ENCODE measurements around the gene TBC1D32. TPM values are rescaled to one million over a fixed set of nuclear protein-coding genes. Genes with fewer than 3 reads are reported as not detected.
"Not testable (repeated sequence)": the region's sequence is repeated elsewhere in the genome, so short reads cannot be mapped to it uniquely, and the experiment has no call there.

The TBC1D32 gene
- total and polyA plus RNA-seq, 2 donors: 1.4 to 62.8 TPM

DNA sequence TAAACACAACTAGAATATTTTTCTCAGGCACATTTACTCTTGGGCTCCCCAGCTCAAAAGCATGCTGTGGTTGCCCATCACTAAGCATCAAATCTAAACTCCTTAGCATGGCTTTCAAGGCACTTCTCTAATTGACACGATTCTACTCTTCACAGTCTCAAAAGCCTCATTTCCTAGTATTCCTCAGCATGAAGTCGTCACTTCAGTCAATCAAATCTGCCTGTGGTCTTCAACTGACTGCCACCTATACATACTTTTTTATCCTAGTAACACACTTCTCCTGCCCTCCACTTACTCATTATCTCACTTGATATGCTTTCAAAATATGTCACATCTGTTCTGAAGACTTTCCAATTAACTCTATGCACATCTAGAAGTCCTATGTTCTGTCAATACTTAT is 110.3 kb downstream of the TBC1D32 start:
- H3K4me1 ChIP-seq (ENCODE audit: insufficient read depth): no peaks in the 10 kb centered on the region
- no peak overlapping the region for H3K4me3 ChIP-seq (ENCODE audit: low read depth, low read length)
- no peak overlapping the region for H3K27ac ChIP-seq (ENCODE audit: low read depth)
- no peaks in the 10 kb centered on the region for H3K36me3 ChIP-seq (ENCODE audit: insufficient read depth)
- WGBS: 86% methylated on average over 2 of the region's 2 CpGs
- no peak for DNase-seq (ENCODE audit: extremely low spot score)

DNA sequence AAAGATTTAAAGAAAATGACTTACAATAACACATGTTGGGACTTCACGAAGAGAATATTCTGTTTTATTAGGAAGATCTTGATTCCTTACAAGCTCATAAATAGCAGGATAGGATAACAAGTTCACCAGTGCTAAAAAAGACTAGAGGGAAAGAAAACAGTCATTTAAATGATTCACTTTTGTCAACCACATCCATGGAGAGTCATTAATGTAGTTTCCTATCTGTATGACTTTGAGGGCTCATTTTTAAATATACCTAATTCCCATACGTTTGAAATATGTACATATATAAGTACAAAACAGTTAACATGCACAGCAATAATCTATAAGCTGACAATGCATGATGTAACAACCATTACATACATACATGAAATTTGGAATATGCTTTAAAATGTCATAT is 111.1 kb downstream of the TBC1D32 start:
- Histone ChIP-seq H3K36me3 (ENCODE audit: insufficient read depth) (no peaks in the 10 kb centered on the region), H3K4me3 (ENCODE audit: low read depth, low read length) (no peak overlapping the region)
- no peak for DNase-seq (ENCODE audit: extremely low spot score)

DNA sequence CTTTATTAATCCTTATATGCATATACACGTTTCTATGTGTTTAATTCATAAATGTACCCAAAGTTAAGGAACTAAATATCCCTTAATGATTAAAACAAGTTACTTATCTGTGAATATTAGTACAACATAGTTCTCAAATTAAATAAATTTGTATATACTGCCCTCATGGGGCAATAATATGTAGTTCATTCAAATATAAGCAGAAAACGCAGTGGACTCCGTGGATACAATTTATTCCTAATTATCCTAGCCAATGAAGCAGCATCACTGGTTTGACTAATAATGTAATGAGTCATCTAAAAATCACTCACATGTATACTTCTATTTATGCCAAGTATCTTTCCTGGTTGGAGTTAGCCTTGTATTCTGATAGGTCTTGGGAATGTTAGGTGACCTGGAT is 111.6 kb downstream of the TBC1D32 start:
- Histone ChIP-seq H3K4me3 (ENCODE audit: low read depth, low read length) (no peak overlapping the region), H3K27ac (ENCODE audit: low read depth) (no peak overlapping the region), H3K36me3 (ENCODE audit: insufficient read depth) (no peaks in the 10 kb centered on the region), H3K4me1 (ENCODE audit: insufficient read depth) (no peaks in the 10 kb centered on the region)
- DNase-seq (ENCODE audit: extremely low spot score): no peak
- WGBS: 16% methylated on average over 3 of the region's 3 CpGs

More for the DNA sequence above, 111.1 kb downstream of the TBC1D32 start:
- WGBS: 72% methylated on average over 2 of the region's 2 CpGs
- Histone ChIP-seq H3K4me1 (ENCODE audit: insufficient read depth) (no peaks in the 10 kb centered on the region), H3K27ac (ENCODE audit: low read depth) (no peak overlapping the region)

DNA sequence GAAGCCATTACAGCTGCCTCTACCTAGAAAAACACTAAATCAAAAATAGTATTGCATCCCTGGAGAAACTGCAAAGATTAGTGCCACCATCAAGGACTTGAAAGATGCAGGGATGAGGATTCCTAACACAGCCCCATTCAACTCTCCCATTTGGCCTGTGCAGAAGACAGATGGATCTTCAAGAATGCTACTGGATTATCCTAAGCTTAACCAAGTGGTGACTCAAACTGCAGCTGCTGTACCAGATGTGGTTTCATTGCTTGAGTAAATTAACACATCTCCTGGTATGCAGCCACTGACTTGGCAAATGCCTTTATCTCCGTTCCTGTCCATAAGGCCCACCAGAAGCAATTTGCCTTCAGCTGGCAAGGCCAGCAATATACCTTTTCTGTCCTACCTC is 117.4 kb downstream of the TBC1D32 start:
- 86% methylated on average over 1 of the region's 1 CpG for WGBS
- no peaks in the 10 kb centered on the region for H3K4me1 ChIP-seq (ENCODE audit: insufficient read depth)
- DNase-seq (ENCODE audit: extremely low spot score): no peak
- no peak overlapping the region for H3K27ac ChIP-seq (ENCODE audit: low read depth)
- no peaks in the 10 kb centered on the region for H3K36me3 ChIP-seq (ENCODE audit: insufficient read depth)
- H3K4me3 ChIP-seq (ENCODE audit: low read depth, low read length): no peak overlapping the region

DNA sequence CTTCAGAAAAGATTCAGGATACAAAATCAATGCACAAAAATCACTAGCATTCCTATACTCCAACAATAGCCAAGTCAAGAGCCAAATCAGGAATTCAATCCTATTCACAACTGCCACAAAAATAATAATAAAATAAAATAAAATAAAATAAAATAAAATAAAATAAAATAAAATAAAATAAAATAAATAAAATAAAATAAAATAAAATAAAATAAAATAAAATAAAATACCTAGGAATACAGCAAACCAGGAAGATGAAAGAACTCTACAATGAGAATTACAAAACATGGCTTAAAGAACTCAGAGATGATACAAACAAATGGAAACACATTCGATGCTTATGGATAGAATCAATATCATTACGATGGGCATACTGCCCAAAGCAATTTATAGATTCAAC is 120.9 kb downstream of the TBC1D32 start:
- not testable (repeated sequence) for H3K27ac ChIP-seq (ENCODE audit: low read depth); H3K4me3 ChIP-seq (ENCODE audit: low read depth, low read length); DNase-seq (ENCODE audit: extremely low spot score); H3K36me3 ChIP-seq (ENCODE audit: insufficient read depth); H3K4me1 ChIP-seq (ENCODE audit: insufficient read depth)
- WGBS: 96% methylated on average over 2 of the region's 2 CpGs

DNA sequence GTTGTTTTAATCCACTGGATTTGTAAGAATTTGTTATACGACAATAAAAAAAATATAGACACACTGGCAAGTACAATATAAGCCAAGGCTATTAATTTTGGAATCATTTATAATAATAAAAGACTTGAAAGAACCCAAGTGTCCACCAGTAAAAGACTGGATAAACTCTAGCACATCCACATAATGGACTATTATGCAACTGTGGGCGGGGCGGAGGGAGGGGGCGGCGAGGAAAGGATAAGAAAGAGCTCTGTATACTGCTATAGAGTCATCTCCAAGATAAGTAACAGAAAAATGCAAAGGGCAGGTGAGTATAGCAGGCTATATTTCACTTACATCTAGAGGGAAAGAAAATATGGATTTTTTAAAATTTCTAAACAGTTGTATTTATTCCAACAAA is 123.3 kb downstream of the TBC1D32 start:
- no peak for DNase-seq (ENCODE audit: extremely low spot score)
- Histone ChIP-seq H3K27ac (ENCODE audit: low read depth) (no peak overlapping the region), H3K4me3 (ENCODE audit: low read depth, low read length) (no peak overlapping the region), H3K36me3 (ENCODE audit: insufficient read depth) (no peaks in the 10 kb centered on the region), H3K4me1 (ENCODE audit: insufficient read depth) (no peaks in the 10 kb centered on the region)
- WGBS: 90% methylated on average over 5 of the region's 5 CpGs

DNA sequence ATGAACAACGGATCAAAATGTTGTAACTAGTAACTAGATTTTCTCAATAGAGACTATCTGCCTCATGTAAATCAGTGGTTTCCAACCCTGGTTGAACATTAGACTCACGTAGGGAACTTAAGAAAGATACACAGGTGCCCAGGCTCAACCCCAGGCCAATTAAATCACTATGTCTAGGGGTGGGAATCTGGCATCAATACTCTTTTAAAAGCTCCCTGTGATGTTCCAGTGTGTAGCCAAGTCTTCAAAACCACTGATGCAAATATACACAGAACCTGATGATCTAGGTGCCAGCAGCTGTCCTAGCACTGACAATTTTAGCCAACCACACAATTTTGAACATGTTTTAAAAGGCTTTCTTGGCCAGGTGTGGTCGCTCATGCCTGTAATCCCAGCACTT is 128.7 kb downstream of the TBC1D32 start:
- no peak for DNase-seq (ENCODE audit: extremely low spot score)
- Histone ChIP-seq H3K4me3 (ENCODE audit: low read depth, low read length) (no peak overlapping the region), H3K27ac (ENCODE audit: low read depth) (no peak overlapping the region), H3K4me1 (ENCODE audit: insufficient read depth) (no peaks in the 10 kb centered on the region), H3K36me3 (ENCODE audit: insufficient read depth) (no peaks in the 10 kb centered on the region)
- WGBS: 95% methylated on average over 3 of the region's 3 CpGs

DNA sequence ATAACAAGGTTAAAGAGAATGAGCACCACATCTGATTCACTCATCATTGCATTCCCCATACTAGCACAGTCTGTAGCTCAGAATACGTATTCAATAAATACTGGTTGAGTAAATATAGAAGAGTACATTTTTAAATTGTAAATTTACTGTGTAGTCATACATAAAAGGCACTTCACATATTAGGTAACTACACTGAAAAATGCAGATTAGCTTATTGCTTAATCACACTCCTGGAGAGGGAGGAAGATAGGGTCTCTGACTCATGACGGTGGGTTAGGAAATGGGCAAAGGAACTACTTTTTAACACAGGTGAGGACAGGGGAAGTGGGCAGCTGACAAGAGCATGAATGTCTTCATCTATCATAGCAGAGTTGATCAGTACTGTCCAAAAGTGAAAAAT is 133.2 kb downstream of the TBC1D32 start:
- DNase-seq (ENCODE audit: extremely low spot score): no peak
- Histone ChIP-seq H3K36me3 (ENCODE audit: insufficient read depth) (no peaks in the 10 kb centered on the region), H3K27ac (ENCODE audit: low read depth) (no peak overlapping the region), H3K4me1 (ENCODE audit: insufficient read depth) (no peaks in the 10 kb centered on the region), H3K4me3 (ENCODE audit: low read depth, low read length) (no peak overlapping the region)
- 88% methylated on average over 2 of the region's 2 CpGs for WGBS

DNA sequence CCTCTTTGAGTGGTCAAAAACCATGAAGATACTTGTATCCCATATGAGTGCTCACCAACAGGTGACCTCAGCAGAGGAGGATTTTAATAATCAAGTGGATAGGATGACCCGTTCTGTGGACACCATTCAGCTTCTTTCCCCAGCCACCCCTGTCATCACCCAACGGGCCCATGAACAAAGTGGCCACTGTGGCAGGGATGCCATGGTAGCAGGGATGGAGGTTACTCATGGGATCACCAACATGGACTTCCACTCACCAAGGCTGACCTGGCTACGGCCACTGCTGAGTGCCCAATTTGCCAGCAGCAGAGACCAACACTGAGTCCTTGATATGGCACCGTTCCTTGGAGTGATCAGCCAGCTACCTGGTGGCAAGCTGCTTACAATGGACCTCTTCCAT is 138.2 kb downstream of the TBC1D32 start:
- not testable (repeated sequence) for H3K4me1 ChIP-seq (ENCODE audit: insufficient read depth); H3K36me3 ChIP-seq (ENCODE audit: insufficient read depth); H3K4me3 ChIP-seq (ENCODE audit: low read depth, low read length); H3K27ac ChIP-seq (ENCODE audit: low read depth); DNase-seq (ENCODE audit: extremely low spot score)
- WGBS: 98% methylated on average over 4 of the region's 4 CpGs

DNA sequence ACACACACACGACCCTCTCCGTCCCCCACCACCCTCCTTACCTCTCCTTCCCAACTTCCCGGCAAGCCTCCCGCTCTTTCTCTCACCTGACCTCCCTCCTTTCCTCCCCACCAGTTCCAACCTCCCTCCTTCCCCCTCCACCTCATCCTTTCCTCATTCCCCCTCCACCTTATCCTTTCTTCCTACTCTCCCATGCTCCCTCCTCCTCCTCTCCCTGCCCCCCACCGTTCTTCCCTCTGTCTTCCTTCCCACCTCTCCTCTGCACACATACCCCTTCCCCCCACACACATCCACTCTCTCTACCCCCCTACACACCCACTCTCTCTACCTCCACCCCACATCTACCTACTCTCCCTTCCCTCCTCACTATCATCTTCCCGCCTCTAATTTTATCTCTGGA is 144.2 kb downstream of the TBC1D32 start:
- no peaks in the 10 kb centered on the region for H3K4me1 ChIP-seq (ENCODE audit: insufficient read depth)
- H3K4me3 ChIP-seq (ENCODE audit: low read depth, low read length): no peak overlapping the region
- no peaks in the 10 kb centered on the region for H3K36me3 ChIP-seq (ENCODE audit: insufficient read depth)
- WGBS: 90% methylated on average over 6 of the region's 6 CpGs
- no peak for DNase-seq (ENCODE audit: extremely low spot score)
- no peak overlapping the region for H3K27ac ChIP-seq (ENCODE audit: low read depth)

DNA sequence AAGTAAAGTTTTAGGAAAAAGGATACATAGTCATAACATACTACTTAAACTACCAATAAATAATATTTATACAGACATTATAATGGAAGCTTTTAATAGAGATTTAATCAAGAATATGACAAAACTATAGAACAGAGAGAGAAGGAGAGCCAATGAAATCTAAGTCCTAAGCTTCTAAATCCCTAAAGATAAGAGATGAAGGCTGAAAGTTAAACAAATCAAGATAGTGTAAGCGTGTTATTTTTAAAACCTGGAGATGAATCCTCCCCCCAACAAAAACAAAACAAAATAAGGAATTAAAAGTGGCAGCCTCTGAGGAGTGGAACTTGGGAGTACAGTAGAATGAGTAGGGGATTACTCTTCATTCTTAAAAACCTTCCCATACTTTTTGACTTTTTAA is 145.9 kb downstream of the TBC1D32 start:
- WGBS: 29% methylated on average over 1 of the region's 1 CpG
- Histone ChIP-seq H3K36me3 (ENCODE audit: insufficient read depth) (no peaks in the 10 kb centered on the region), H3K4me3 (ENCODE audit: low read depth, low read length) (no peak overlapping the region), H3K4me1 (ENCODE audit: insufficient read depth) (no peaks in the 10 kb centered on the region), H3K27ac (ENCODE audit: low read depth) (no peak overlapping the region)
- no peak for DNase-seq (ENCODE audit: extremely low spot score)

DNA sequence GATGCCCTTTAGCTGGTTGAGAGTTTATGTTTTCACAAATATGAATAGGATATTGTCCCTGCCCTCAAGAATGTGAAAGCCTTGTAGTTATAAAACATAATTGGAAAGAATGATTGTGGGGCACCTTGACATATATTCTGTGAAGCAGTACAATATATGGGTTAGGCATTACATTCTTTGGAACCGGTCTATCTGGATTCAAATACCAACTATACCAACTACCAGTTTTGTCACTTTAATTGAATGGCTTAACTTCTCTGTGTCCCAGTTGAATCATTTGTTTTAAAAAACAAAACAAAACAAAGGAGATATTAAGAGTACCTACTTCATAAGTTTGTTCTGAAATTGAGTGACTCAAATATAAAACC is 146.5 kb downstream of the TBC1D32 start:
- WGBS: 57% methylated on average over 1 of the region's 1 CpG

DNA sequence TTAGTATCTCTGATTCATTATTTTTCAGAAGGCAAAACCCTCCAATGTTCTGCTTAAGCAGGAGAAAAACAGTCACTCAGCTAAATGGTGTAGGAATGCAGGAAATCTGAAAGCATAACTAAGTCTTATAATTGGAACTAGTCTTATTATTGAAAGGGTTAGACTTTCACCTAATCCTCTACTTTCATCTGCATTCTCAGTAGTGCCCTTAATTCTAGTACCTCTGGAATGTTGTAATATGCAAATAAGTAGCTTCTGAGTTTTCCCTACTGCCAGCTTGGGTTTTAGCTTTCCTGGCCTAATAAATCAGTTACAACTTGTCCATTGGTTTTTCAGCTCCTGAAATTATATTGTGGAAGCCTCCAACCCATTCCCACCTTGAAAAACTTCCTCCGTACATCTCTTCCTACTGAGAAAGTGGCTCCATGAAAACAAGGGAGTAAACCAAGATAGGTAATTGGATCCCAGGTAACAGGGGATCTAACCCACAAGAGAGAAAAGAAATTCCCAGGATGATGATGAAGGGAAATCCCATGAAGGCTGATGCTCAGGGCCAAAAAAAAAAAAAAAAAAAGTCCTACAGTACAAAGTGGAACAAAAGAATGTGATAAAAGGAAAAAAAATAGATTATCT is 147.0 kb downstream of the TBC1D32 start:
- Histone ChIP-seq H3K36me3 (ENCODE audit: insufficient read depth) (no peaks in the 10 kb centered on the region), H3K4me3 (ENCODE audit: low read depth, low read length) (no peak overlapping the region), H3K27ac (ENCODE audit: low read depth) (no peak overlapping the region), H3K4me1 (ENCODE audit: insufficient read depth) (no peaks in the 10 kb centered on the region)
- WGBS: 93% methylated on average over 1 of the region's 1 CpG
- DNase-seq (ENCODE audit: extremely low spot score): no peak

More for the DNA sequence above, 146.5 kb downstream of the TBC1D32 start:
- DNase-seq (ENCODE audit: extremely low spot score): peak; percentile 28
- H3K27ac ChIP-seq (ENCODE audit: low read depth): no peak overlapping the region
- H3K4me3 ChIP-seq (ENCODE audit: low read depth, low read length): no peak overlapping the region
- no peaks in the 10 kb centered on the region for H3K4me1 ChIP-seq (ENCODE audit: insufficient read depth)
- no peaks in the 10 kb centered on the region for H3K36me3 ChIP-seq (ENCODE audit: insufficient read depth)

DNA sequence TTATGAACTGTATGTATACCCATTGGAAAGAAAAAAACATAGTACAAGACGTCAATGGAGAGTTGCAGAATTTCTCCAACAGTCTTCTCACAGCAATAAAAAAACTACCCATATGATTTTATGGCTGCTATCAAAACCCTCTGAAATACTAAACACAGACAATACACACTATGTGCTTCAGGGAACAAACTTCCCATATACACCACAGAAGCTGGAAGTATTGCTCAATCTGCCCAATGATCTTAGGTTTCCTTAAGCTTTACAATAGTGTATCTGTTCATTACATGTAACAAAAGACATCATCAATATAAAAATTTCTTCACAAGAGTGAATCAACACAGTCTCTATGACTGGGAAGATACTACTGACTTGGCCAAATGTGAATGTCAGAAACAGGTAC is 150.5 kb downstream of the TBC1D32 start:
- H3K36me3 ChIP-seq (ENCODE audit: insufficient read depth): peaks cover 3% of the 10 kb centered on the region
- no peaks in the 10 kb centered on the region for H3K4me1 ChIP-seq (ENCODE audit: insufficient read depth)
- DNase-seq (ENCODE audit: extremely low spot score): no peak
- no peak overlapping the region for H3K27ac ChIP-seq (ENCODE audit: low read depth)
- 96% methylated on average over 1 of the region's 1 CpG for WGBS
- H3K4me3 ChIP-seq (ENCODE audit: low read depth, low read length): no peak overlapping the region

DNA sequence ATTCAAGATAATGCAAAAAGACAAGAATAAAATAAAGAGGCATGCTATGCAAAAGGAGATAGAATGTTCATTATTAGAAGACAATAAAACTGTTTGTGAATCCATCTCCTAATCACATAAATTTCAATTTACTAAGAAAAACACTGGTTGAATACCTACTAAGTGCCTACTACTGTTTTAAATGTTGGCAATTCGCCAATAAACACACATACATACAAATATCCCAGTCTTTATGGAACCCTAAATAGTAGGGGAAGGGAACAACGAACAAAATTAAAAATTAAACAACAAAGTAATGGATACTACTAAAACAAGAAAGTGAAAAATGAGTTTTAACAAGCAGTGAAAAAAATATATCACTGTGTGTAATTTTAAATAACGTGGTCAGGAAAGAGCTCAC is 158.5 kb downstream of the TBC1D32 start:
- 93% methylated on average over 3 of the region's 3 CpGs for WGBS
- no peaks in the 10 kb centered on the region for H3K36me3 ChIP-seq (ENCODE audit: insufficient read depth)
- H3K4me1 ChIP-seq (ENCODE audit: insufficient read depth): no peaks in the 10 kb centered on the region
- no peak overlapping the region for H3K27ac ChIP-seq (ENCODE audit: low read depth)
- no peak overlapping the region for H3K4me3 ChIP-seq (ENCODE audit: low read depth, low read length)
- no peak for DNase-seq (ENCODE audit: extremely low spot score)

All from urinary bladder (tissue), 4 donors.